Activated CD4-positive, alpha-beta T cell treated with anti-CD3 and anti-CD28 coated beads, Interleukin-2, amount 50 U/mL, for 24 hours (primary cell): ENCODE results near the gene CASP2.

Experiments
- DNase-seq, 2 donors: peaks; one replicate each; pipeline ENCODE4 v3.0.0-alpha.2; 2020; ENCODE audit warnings: low read depth in 1 of 2, low spot score in 1 of 2

Gene CASP2

DNA sequence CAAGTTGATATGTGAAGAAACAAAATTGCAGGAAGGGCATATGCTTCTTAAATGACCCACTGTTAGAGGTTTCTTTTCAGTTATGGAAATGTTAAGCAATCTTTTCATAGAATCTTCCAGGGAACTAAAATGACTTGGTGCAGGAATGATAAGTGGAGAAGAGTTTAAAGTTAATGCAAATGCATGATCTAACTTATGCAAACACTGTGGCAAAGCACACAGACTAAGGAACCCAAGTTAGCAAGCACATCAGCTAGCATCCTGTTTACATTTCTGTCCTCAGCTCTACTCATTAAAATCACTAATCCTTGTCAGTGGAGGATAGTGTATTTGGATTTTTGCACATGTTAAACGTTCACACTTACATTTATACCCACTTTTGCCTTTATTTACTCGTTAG, 37.1 kb downstream of the CASP2 start:
- no peak for DNase-seq

DNA sequence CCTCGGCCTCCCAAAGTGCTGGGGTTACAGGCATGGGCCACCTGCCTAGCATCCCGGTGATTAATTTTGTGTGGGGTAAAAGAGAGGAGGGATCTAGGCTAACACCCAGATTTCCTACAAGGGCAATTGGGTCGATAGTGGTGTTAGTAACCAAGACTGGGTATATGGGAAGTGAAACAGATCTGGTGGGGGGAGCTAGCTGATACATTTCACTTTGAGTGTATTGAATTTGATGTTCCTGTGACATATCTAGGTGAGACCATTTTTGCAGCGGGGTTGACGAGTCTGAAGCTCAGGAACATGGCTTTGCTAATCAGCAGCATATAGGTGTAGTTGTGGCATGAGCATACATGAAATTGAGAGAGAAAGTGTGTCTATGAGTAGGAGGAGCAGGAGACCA, 39.8 kb downstream of the CASP2 start:
- no peak for DNase-seq

DNA sequence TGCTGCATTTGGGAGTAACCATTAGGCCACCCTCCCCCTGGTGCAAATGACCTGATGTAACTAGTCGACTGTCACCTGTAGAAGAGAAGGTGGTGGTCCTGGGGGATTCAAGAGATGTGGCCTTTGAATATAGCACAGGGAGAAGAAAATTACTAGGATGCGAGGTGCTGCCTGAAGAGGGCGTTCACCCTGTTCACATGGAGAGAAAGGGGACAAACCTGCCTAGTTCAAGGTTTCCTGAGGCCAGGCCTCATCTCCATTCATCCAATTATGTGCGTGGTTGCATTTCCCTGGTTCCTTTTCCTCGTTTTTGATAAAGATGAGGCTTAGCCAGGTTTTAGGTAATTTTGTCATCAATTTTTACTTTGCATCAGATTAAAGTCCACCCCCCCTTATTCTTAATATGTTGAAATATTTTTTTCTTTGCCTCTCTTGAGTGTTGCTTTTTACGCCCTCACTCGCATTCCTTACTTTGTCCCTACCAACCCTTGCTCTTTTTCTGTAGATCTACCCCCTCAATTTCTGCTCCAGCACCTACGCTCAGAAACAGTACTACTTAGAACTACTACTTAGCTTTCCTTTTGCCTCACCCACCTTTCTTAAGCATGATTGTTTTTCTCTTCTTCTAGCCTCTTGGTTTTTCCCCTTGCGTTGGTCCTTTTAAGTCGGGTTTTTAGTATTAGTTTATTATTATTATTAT, 41.5 kb downstream of the CASP2 start:
- DNase-seq: no peak

DNA sequence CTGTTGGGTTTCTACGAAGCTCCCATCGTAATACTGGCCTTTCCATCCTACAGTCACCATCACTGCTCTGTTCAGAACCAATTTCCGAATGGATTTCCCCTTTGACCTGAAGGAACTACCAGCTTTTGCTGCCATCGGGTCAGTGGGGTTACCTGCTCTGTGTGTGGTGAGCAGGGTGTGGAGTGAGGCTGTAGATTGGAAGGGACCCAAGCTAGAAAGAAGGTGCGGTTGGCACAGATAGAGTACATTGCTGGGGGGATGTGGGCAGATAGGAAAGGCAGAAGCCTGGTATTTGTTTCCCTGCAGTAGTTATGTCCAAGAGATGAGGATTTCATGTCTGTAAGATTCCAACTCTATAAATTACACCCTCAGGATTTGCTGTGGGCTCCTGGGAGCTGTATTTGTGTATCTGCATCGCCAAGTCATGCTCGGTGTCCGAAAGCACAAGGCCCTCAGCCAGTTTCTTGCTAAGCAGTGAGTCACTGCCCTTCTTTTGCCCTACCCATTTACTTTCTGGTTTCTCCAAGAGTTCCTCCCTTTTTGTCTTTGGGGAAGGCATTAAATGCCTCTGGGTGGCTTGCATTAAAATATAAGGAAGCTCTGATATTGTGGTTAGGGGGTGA, 43.1 kb downstream of the CASP2 start:
- DNase-seq: no peak

DNA sequence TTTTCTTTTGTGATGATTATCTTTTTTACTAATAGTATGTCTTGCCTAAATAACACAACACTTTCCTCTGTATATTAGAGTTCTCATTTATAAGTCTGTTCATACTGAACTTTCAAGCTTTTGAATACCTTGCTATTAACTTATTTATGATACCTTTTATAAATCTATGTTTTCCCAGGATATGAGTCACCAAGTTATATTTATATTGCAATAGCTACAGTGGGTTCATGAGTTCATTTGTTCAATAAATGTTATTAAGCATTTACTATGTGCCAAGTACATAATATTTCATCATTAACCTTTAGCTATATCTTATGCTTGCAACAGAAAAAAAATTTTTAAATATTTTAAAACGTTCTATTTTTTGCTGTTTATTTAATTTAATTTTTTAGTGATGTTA, 46.1 kb downstream of the CASP2 start:
- no peak for DNase-seq

DNA sequence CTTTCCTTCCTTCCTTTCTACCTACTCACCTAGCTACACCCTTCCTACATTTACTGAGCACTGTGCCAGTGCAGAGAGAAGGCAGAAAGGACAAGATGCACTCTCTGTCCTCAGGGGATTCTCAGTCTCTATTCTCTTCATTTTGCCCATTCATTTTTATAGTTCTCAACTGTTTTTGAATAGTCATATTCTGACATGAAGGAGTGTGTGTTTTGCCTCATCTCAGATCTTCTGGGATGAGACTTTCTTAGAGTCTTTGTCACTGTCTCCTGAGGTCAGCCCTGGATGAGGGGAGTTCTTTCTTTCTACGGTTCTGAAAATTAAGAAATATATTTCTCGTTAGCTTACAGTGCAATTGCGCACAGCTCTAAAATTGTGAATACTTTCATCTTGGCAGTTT, 49.1 kb downstream of the CASP2 start:
- no peak for DNase-seq

DNA sequence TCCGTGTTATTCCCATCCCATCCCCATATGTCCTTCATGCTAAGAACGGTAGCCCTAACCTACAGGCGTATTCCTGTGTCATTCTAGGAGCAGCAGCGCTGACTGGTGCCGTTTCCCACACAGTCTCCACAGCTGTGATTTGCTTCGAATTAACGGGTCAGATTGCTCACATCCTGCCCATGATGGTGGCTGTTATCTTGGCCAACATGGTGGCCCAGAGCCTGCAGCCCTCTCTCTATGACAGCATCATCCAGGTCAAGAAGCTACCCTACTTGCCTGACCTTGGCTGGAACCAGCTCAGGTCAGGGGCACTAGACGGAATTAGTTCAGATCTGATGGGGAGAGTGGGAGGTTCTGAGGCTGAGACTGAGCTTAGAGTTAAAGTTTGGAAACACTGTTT, 53.7 kb downstream of the CASP2 start:
- no peak for DNase-seq

DNA sequence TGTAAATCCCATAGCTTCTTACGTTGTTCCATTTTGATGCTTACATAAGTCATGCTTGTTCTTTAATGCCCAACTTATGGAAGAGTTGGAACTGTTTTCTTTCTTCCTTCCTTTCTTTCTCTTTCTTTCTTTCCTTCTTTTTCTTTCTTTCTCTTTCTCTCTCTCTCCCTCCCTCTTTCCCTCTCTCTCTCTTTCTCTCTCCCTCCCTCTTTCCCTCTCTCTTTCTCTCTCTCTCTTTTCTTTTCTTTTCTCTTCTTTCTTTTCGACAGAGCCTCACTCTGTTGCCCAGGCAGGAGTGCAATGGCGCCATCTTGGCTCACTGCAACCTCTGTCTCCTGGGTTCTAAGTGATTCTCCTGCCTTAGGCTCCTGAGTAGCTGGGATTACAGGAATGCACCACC, 55.4 kb downstream of the CASP2 start:
- no peak for DNase-seq

DNA sequence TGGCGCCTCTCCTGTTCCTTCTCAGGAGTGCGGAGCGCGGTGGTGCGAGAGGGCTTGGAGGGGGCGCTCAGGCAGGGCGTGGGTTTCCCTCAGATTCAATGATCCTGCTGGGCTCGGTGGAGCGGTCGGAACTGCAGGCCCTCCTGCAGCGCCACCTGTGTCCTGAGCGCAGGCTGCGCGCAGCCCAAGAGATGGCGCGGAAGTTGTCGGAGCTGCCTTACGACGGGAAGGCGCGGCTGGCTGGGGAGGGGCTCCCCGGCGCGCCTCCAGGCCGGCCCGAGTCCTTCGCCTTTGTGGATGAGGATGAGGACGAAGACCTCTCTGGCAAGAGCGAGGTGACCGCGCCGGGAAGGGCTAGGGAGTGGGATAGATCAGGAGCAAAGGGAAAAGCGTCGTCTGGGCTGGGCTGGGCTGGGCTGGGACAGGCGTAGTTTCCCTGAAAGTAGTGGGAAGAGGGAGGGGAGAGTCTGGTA, 57.3 kb downstream of the CASP2 start:
- peak; percentile 28 to 39 for DNase-seq

DNA sequence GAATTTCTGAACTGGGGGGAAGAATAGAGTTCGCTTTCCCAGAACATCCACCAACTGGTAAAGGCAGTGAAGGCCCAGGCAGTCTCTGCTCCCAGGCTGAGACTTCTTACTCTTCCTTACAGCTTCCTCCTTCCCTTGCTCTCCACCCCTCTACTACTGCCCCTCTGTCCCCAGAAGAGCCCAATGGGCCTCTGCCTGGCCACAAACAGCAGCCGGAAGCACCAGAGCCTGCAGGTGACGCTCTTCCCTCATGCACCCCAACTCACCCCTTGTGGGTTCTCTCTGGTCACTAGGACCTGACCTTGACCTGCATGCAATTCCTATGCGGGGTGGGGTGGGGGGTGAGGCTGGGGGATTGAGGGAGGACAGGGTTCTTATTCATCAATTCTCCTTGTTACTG, 57.9 kb downstream of the CASP2 start:
- DNase-seq: no peak

DNA sequence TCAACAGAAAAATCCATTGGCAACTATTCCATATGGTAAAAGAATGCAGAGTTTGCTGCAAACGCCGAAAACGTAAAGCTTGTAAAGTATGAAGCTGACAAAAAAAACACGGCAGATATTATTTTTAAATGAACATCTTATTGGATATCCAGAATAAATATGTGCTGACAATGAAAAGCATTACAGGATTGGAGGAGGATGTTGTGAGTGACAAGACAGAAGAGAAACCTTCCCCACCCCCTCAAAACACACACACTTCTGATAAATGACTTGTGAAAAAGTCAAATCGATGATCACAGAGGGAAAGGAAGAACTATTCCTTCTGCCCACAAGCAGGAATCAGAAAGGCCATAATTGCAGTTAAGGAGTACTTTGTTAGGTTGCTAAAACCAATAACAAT, 59.8 kb downstream of the CASP2 start:
- no peak for DNase-seq

DNA sequence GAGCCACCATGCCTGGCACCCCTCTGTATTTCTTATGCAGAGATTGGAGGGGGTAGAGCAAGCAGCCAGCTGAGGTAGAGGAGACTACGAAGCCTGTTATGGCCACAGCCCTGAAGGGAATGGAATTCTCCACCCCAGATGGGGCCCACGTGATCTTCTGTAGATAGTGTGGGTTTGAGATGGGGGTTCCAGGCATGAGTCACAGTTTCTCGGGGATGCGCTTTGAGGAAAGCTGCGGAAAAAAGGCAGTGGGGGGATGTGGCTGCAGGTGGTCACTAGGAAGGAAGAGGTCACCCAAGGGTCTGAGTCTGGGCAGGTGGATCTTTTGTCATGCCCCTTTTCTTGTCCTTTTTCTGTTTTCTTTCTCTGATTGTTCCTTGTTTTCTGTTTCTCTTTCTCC, 62.9 kb downstream of the CASP2 start:
- no peak for DNase-seq

DNA sequence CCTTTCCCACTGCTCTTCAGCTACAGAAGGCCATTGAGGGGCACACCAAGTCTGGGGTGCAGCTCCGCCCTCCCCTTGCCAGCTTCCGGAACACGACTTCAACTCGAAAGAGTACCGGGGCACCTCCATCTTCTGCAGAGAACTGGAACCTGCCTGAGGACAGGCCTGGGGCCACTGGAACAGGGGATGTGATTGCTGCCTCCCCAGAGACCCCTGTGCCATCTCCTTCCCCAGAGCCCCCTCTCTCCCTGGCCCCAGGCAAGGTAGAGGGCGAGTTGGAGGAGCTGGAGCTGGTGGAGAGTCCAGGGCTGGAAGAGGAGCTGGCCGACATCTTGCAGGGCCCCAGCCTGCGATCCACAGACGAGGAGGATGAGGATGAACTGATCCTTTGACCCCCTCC, 63.4 kb downstream of the CASP2 start:
- DNase-seq: no peak

DNA sequence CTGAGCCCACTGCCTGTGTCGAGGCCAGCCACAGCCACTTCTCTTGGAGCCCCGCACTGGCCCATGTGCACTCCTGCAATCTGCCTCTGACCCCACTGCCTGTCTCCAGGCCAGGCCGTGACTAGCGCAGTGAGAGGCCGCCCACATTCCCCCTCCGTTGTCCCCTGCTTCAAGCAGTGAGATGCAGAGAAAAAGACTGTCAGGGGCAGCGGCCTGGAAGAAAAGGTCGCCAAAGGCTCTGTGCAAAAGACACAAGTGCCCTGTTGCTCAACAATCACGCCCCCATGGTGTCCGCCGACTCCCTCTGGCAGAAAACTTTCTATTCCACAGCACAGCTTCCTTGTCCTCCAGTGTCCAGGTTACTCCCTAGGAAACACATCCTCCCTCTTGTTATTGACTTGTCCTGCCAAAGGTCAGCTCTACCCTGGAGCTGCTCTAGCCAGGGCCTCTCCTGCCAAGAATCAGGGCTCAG, 64.4 kb downstream of the CASP2 start:
- DNase-seq: no peak

DNA sequence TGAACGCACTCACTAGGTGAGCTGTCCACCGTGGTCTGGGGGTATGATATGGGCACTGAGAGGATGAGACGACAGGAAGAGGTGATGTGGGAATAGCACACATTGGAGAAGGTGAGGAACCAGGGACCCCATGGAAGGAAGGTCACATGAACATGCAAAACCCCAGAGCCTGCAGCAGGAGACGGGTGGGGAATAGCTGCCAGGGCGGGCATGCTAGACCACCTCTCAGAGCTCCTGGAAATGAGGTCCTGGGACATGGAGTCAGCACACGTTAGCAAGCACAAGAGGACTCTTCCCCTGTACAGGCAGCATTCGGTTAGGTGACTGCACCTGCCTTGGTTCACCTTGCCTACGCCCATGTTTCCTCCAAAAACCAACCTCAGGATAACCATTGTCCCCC, 66.2 kb downstream of the CASP2 start:
- DNase-seq: no peak

DNA sequence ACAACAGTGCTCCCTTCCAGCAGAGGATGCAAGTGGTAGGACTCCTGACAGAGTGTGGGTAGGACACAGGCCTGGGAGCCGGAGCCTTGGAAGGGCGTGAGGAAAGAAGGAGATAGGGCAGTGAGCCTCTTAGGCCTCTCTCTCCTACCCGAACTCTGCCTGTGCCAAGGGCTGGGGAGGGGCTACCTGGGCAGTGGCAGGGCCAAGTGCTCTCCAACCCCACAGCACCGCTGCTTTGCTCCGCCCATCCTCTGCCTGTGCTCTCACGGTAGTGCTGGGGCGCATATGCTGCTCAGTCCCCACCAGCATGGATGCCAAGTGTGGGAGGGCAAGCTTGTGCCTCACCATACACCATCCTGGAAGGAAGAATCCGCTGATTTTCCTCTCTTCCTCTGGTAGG, 66.8 kb downstream of the CASP2 start:
- no peak for DNase-seq

DNA sequence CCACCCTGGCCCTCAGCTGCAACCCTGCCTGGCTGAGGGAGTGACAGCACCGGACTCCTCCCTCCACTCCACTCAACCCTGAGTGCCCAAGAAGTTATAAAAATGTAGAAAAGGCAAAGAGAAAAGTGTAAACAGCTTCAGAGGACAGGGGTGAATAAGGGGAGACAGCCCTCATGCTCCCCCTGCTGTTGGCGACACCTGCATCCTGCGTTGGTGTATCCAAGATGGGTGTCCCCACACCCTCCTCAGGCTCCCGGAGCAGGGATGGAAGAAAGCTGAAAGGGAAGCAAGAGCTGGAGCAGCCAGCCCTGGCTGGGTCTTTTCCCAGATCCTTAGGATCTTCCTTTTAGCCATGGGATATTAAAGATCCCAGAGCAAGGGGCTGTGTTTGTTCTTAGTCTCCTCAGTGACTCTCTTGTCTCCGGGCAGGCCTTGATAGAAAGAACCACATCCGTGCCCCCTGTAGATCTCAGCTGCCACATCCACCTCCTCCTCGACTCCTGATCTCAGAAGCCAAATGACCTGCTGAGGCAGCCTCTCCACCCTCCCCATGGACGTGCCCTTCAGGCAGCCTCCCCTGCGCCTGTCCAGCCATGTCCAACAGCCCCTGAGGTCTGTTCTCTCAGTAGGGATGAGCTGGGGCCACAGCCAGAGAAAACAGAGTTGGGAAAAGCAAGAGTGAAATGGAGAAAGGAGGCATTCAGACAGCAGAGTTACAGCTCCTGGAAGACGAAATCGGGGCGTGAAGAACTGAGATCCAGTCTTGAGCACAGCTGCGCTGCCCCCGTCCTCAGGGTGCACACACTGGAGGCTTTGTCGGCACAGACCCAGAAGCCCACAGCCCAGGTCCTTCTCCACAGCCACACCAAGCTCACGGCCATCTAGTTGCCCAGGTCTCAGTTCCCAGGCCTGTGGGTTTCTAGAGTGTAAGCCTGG, 67.6 kb downstream of the CASP2 start:
- no peak for DNase-seq

DNA sequence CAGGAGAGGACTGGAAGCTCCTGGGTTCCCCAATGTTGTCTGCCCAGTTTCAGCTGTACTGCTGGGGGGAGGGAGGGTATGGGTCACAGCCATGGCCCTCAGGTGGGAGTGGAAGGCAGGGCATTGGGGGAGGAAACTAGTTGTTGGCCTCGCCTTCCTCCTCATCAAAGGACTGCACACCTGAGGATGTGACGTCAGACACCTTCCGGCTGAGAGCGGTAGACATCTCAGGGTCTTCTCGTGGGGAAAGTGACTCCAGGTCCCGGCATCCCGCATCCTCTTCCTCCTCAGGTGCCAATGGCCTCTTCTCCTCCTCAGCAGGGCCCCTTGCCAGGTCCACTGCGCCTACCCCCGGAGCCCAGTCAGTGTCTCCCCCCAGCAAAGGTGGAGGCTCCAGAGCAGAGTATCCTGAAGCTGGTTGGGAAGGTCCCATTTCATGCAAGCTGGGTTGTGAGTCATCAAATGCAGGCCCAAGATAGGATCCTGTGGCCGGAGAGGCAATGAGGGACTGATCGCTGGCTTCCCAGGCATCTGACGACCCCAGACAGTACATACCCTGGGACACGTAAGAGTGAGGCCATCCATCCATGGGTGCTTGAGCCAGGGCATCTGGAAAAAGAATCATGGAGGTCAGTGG, 68.4 kb downstream of the CASP2 start:
- DNase-seq: no peak
